HG03378 (cell line): ENCODE measurements around the gene ZDHHC8.

Source experiments
- ATAC-seq: cut with Tn5 transposase; IDR thresholded peaks from one replicate; pipeline ENCODE4 v1.9.1; 2021; ENCODE audit warnings: mild to moderate bottlenecking, moderate library complexity; ENCODE audit not compliant: unreplicated experiment

ZDHHC8 gene

DNA sequence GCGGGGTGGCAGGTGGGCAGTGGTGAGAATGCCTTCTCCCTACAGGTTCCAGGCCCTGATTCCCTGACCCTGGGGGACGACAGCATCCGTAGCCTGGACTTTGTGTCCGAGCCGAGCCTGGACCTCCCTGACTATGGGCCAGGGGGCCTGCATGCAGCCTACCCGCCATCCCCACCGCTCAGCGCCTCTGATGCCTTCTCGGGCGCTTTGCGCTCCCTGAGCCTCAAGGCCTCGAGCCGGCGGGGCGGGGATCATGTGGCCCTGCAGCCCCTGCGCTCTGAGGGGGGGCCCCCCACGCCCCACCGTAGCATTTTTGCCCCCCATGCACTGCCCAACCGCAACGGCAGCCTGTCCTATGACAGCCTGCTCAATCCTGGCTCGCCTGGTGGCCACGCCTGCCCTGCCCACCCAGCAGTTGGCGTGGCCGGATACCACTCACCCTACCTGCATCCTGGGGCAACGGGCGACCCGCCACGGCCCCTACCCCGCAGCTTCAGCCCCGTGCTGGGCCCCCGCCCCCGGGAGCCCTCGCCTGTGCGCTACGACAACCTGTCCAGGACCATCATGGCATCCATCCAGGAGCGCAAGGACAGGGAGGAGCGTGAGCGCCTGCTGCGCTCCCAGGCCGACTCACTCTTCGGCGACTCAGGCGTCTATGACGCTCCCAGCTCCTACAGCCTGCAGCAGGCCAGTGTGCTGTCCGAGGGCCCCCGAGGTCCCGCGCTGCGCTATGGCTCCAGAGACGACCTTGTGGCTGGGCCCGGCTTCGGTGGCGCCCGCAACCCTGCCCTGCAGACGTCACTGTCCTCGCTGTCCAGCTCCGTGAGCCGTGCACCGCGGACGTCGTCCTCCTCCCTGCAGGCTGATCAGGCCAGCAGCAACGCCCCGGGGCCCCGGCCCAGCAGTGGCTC, 11.4 kb downstream of the ZDHHC8 start:
- ATAC-seq: no peak

DNA sequence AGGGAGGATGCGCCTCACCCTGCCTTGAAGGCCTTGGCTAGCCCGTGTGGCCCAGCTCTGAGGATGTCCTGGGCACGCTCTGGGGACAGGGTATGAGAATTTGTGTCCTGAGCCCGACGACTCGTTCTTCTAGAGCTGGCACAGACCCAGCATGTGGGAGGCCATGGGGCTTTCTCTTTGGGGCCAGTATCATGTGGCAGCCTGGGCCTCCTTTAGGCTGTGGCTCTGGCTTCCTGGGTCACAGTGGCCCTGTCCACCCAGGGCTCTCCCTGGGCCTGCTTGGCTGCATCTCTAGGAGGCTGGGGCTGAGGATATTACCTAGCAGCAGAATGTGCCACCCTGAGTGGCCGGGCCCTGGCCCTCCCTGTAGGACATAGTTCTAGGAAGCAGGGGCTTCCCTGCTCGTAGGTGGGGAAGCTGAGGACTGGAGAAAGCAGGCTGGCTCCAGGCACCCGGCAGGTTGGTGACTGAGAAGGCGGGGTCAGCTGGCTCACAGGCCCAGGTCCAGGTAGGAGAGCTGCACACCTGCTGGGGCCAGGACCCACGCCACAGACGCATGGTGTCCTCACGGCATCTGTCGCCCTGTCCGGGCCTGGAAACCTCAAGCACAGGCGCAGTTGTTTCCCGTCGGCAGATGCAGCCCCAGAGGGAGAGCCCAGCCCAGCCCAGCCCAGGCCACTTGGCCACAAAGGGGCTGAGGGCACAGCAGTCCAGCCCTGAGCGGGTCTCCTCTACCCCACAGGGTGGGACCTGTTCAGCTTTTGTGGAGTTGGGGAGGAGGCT, 12.5 kb downstream of the ZDHHC8 start:
- ATAC-seq: no peak

DNA sequence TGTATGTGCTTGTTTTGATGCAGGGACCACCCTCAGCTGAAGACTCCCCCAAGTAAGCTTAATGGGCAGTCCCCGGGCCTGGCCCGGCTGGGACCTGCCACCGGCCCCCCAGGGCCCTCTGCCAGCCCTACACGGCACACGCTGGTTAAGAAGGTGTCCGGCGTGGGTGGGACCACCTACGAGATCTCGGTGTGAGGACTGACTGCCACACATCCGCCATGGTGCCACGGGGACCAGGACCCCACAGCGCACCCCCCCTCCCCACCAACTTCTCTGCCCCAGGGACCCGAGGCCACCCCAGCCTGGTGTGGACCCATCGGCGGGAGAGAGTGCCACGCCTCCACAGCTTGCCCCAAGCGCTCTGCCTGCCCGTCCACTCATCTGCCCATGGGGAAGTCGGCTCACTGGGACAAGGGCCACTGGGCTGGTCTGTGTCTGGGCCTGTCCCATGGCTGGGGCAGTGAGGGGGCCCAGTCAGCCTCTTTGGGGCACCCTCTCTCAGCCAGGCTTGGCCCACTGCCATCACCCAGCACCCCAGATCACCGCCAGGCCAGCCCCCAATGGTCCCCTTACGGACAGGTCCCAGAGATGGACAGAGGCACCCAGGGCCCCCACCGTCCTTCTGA, 13.7 kb downstream of the ZDHHC8 start:
- ATAC-seq: no peak

DNA sequence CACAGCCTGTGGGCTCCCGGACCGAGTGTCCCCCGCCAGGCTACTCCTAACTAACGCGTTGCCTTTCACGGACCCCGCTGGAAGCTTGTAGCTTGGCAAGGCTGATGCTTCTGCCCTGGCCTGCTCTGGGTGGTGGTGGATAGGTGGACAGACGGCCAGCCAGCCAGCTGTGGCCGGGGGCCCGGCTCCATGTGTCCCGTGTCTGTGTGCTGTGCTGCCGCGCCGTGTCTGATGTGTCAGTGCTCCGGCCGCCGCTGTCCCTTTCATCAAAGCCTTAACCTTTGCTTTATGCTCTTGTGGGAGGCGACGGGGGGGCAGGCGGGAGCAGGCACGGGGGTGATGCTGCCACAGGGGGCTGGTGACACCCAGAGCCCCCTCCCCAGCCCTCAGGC, 14.2 kb downstream of the ZDHHC8 start:
- no peak for ATAC-seq

DNA sequence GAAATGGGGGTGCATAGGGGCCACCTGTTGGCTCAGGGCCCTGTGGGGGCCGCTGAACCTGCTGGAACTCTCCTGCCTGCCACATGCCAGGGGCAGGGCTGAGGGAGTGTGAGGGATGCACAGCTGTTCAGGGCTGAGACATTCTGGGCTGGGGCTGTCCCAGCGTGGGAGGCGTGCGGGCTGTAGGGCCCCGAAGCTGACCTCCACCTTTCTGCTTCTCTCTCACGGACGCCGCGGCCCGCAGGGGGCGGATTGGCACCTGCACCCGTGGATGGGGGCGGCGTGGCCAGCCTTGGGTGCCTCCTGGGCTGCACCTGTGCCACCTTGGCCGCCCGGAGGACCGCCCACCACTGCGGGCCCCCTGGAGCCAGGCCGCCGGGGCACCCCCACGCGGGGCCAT, 15.2 kb downstream of the ZDHHC8 start:
- ATAC-seq: no peak

DNA sequence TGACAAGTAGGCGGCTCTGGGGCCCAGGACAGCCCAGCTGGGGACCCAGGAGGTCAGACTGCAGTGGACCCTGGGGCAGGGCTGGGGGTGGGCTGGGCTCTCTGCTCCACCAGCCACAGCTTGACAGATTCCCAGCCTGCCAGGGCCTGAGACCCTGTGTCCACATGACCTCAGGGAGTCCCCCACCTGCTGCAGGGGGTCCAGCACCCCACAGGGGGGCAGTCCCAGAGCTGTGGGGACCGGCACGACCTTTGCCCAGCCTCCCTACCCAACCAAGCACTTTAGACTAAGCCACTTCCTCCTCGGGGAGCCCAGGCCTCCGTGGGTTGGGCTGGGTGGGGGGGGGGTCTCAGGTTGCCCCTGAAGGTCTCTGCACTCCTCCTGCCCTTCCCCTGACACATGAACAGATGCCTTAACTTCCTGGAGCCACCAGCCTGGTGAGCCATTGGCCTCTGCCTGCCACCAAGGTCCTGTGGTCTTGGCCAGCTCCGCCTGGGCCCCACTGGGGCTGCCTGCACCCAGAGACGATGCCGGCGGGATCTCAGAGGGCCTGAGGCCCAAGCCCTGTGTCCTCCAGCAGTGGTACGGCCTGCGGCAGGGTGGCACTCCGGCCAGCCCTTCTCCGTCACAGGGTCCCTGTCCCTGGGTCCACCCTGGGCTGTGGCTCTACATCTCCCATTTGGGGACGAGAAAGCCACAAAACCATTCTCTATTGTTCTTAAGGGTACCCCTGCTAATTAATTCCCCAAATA, 15.8 kb downstream of the ZDHHC8 start:
- no peak for ATAC-seq

DNA sequence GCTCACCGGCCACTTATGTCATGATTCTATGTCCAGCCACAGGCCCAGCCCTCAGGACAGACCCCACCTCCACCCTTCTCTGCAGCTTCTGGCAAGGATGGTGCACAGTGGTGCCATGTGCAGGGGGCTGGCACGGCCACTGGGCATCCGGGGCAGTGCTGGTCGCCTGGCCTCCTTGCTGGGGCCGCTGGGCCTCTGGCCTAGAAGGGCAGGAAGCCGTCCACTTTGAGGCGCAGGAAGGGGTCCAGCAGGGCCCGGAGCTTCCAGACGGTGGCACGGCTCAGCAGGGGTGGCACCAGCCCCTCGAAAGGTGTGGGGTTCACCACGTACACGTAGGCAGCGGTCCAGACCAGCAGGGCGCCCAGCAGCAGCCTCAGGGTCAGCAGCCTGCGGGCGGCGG, 16.8 kb downstream of the ZDHHC8 start:
- no peak for ATAC-seq

DNA sequence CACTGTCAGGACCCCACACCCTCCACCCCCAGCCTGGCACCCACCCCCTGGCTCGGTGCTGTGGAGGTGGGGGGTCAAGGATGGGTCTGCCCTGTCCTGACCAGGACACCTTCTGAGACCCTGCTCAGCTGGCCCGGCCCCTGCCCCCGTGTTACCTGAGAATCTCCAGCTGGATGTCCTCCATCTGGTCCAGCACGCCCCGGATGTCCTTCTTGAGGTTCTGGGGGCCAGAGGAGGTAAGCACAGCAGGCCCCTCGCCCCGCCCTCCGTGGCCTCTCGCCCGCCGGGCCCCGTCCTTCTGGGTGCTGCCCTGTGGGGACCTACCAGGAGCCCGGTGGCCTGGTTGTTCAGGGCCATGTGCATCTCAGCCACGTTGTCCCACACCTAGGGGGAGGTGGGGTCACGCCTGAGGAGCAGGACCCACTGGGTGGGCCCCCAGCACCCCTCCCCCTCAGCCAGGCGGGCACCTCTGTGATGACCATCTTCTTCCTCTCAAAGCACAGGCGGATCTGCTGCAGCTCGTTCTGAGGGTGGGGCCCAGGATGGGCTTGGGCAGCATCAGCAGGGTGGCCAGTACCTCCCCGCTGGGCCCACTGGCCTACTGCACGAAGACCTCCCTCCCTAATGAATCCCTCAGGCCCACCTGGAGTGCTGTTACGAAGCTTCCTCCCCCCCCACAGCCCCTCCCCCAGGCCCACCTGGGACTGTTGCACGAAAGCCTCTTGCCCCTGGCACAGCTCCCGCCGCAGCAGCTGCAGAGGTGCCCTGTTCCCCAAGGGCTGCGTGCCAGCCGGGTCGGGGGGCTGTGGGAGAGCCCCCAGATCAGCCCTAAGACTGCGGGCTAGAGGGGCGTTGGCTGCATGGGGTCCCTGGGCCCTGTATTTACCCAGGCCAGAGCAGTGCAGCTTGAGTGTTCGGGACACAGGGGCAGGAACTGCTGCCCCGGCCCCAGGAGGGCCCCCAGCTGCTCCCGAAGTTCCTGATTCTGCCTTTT, 17.9 kb downstream of the ZDHHC8 start:
- ATAC-seq: no peak

DNA sequence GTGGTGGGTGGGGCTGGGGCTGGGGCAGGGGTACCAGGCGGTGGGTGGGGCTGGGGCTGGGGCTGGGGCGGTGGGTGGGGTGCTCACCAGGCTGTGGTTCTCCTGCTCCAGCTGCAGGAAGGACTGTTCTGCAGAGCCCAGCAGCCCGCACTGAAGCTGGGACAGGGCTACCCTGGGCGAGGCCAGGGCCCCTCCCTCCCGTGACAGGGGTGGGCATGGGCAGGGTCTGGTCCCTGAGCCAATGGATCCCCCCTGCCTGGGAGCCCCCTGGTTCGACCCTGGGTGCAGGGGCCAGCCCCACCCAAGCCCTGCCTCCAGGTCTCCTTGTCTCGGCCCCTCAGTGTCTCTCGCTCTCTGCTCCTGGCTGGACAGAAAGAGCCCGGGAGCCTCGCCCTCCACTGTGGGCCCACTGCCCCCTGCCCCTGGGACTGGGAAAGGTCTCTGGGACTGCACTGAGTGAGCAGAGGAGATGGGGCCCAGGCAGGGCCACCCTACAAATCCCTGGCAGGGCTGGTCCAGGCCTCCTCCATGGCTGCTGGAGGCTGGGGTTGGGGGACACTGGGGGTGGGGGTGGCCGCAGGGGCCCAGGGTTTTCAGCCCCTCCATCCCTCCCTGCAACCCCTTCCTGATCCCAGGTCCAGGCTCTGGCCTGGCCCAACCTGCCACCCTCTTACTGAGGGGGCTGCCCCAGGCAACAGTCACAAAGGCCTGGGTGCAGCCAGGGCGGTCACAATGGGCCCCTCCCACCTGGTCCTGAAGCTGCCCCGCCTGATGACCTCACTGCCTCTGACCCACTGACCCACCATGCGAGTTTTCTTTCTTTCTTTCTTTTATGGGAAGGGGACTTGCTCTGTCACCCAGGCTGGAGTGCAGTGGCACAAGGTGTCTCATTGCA, 19.0 kb downstream of the ZDHHC8 start, which contains the start of gene CCDC188:
Gene CCDC188 (minus strand): TSS at position 675 of the 895 bp plus-strand sequence. CDS start 69 bp downstream, at position 606.
- ATAC-seq: no peak

DNA sequence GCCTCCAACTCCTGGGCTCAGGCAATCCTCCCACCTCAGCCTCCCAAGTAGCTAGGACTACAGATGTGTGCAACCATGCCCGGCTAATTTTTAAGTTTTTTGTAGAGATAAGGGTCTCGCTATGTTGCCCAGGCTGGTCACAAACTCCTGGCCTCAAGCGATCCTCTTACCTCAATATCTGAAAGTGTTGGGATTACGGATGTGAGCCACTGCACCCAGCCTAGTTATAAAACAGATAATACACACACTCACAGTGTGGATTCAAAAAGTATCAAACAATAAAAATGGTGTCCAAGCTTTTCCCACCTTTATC, 19.6 kb downstream of the ZDHHC8 start:
- ATAC-seq: no peak

DNA sequence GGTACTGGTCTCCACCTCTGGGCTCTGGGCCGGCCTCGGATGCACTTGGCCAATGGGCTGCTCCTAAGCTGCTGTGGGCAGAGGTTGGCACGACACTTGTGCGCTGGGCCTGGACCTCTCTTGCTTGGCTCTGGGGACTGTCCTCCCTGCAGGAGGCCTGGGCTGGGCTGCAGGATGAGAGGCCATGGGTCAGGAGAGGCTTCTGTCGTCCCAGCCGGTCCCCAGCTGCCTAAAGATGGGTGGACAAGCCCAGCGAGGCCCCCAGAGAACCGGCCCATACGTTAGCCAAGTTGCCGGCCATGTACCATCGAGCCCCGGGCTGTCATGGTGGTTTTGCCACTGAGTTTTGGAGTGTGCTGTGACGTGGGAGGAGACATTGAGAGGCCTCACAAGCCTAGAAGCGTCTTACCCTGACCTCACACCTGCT, 20.9 kb downstream of the ZDHHC8 start:
- ATAC-seq: no peak

DNA sequence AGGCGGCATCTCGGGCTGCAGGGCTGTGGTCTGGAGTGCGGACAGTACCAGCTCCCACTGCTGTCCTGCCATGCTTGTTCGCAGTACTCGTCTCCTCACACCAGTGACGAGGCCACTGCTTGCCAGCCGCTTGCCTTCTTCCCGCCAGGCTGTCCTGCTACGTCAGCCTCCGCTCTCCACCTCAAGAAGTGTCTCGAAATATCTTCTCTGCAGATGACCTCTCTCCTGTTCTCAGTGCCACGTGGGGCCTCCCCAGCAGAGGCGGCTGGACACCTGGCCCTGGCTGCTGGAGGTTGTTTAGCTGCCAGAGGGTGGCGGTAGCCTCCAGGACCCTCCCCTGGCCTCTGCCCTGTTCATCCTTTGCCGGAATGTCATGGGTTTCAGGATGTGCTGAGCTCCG, 22.3 kb downstream of the ZDHHC8 start:
- ATAC-seq: no peak

DNA sequence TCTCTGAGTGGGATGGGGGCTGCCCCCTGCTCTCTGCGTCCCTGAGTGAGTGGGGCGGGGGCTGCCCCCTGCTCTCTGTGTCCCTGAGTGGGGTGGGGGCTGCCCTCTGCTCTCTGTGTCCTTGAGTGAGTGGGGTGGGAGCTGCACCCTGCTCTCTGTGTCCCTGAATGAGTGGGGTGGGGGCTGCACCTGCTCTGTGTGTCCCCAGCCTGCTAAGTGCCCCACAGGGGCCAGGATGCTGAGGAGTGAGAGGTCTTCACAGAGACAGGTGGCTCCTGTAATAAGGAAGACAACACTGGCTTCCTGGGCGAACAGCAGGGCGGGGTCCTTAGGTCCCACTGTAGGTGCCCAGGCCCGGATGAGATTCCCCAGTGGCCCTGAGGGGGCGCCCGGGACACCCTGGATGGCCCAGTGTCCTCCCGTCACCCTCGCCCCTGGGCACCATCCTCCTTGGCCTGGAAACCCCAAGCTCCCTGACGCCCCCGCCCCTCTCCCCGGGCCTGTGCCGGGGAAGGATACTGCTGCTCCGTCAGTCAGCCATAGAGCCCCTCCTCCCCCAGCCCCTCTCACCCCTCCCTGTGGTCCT, 23.1 kb downstream of the ZDHHC8 start:
- no peak for ATAC-seq

DNA sequence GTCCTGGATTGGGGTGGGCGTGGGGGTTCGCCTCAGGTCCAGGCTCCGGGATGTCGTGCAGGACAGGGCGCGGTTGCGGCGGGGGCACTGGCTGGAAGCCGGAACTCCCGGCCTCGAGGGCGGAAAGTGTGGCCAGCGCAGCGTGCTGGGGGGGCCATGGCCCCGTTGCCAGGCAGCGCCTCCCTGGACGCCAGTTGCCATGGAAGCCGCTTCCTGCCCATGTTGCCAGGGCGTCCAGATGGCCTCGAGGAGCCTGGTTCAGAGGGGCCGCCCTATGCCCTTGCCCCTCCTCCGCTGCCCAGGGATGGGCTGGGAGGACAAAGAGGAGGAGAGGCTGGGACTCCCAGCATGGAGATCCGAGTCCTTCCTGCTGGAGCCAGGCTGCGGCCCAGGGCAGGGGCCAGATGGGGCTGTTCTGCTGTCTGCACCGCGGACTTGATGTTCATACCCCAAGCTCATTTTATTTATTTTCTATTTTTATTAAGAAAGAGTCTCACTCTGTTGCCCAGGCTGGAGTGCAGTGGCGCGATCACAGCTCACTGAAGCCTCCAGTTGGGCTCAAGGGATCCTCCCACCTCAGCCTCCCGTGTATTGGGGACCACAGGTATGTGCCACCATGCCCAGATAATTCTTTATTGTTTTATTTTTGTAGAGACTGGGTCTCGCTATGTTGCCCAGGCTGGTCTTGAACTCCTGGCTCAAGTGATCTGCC, 23.9 kb downstream of the ZDHHC8 start:
- ATAC-seq: no peak

DNA sequence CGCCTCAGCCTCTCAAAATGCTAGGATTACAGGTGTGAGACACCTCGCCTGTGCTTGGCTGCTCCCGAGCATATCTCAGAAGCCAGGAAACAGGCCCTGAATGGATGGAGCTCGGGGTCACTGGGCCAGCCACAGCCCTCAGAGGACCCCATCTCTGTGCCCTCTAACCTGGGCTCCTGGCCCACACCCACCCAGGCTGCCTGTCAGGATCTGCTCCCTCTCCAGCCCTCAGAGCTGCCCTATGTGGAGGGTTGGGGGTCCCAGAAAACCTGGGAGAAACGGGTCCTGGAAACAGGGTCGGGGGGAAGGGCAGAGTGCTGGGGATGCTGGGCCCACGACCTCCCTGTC, 24.4 kb downstream of the ZDHHC8 start:
- ATAC-seq: no peak

DNA sequence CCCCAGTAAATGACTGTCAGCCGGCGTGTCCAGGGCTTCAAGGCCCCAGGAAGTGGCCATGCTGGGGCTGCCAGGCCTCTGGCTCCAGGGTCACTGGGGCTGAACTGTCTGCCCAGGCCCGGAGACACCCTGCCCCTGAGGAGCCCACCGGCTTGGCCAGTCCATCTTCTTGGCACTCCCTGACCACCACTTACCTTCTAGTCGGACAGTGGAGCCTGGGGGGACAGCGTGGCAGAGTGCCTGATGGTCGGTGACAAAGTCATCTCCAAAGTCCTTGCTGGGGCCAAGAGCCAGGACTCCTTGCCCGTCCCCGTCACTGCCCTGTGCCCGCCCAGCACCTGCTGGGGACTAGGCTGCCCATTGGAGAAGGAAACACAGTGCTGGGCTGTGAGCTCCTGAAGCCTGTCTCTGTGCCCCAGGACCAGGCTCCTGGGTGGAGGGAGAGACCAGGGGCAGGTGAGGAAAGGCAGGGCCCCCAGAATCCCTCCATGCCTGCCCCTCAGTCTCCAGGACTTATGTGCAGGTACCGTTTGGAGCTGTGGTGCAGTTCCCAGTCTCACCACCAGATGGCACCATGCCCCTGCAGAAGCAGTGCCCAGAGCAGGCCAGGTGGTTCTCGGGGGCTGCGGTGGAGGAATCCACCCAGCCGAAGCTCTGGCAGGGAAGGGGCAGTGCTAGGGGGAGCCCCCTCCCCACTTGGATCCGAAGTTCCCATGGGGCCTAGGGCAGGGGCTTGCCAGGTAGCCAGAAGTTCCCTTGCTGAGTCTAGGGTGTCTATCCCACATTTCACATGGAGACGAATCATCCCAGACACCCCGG, 25.2 kb downstream of the ZDHHC8 start:
- no peak for ATAC-seq
